ENCODE results near the gene KLHL18. TPM values are rescaled to one million over a fixed set of nuclear protein-coding genes. Genes with fewer than 3 reads are reported as not detected.

Gene KLHL18
- total and polyA plus RNA-seq, 12 donors: 10.6 to 62.1 (median 28.3) TPM

DNA sequence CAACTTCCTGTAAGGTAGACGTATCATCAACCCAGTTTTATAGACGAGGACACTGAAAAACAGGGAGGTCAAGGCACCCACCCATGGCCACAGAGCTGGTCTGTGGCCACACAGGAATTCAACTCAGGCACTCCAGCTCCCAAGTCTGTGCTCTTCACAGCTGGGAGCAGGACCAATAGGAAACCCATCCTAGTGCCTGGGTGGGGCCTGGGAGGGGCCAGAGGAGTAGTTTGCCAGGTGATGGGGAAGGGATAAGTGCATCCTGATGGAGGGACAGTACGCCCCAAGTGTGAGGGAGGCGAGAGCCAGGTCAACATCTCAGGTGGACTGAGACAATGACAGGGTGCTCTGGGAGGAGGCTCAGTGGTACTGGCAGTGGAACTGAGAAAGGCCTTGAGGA, 22.1 kb upstream of the KLHL18 start:
- intact Hi-C loops (cut with DNase I): loop anchor here in 1 of 2 donors (10.0 kb wide), 1 partner anchor 64 kb away; no protein-coding TSS in a partner anchor
- no peak for DNase-seq

DNA sequence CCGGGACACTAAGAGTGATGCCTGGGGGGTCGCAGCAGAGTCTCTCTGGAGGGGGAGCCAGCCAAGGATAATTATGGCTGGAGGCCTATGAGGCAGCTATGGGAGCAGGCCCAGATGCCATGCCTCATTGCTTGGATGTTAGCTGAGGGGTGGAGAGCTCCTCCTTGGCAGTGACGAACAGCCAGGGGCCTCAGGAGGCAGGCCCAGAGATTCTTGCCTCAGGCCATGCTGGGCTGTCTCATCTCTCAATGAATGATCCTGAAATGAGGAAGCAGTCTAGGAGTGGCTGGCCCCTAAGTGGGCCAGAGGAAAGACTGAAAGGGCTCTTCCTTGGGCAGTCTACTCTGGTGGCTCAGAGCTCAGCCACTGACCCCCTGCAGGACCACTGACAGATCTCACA, 21.4 kb upstream of the KLHL18 start:
- Histone ChIP-seq H3K4me1 (replicated peaks in 1 of 2) (no peaks in the 10 kb centered on the region), H3K4me3 (no peak overlapping the region), H3K27me3 (no peaks in the 10 kb centered on the region), H3K27ac (no peak overlapping the region), H3K36me3 (replicated peaks in 1 of 2) (no peaks in the 10 kb centered on the region), H3K9me3 (replicated peaks in 1 of 3) (no peaks in the 10 kb centered on the region)
- no peak for DNase-seq
- WGBS, 4 donors: 86 to 93% (median 87%) methylated on average over 2 to 3 of the region's 3 CpGs
- intact Hi-C loops (cut with DNase I): loop anchor here in 1 of 2 donors (10.0 kb wide), 1 partner anchor 64 kb away; no protein-coding TSS in a partner anchor
- TF ChIP-seq POLR2A (IDR thresholded peaks at IDR 0.05): no peak
- TF ChIP-seq, protein P1, sequence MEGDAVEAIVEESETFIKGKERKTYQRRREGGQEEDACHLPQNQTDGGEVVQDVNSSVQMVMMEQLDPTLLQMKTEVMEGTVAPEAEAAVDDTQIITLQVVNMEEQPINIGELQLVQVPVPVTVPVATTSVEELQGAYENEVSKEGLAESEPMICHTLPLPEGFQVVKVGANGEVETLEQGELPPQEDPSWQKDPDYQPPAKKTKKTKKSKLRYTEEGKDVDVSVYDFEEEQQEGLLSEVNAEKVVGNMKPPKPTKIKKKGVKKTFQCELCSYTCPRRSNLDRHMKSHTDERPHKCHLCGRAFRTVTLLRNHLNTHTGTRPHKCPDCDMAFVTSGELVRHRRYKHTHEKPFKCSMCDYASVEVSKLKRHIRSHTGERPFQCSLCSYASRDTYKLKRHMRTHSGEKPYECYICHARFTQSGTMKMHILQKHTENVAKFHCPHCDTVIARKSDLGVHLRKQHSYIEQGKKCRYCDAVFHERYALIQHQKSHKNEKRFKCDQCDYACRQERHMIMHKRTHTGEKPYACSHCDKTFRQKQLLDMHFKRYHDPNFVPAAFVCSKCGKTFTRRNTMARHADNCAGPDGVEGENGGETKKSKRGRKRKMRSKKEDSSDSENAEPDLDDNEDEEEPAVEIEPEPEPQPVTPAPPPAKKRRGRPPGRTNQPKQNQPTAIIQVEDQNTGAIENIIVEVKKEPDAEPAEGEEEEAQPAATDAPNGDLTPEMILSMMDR (IDR thresholded peaks at IDR 0.05): no peak

More for the DNA sequence above, 22.1 kb upstream of the KLHL18 start:
- Histone ChIP-seq H3K9me3 (replicated peaks in 1 of 3) (no peaks in the 10 kb centered on the region), H3K36me3 (replicated peaks in 1 of 2) (no peaks in the 10 kb centered on the region), H3K27me3 (no peaks in the 10 kb centered on the region), H3K27ac (no peak overlapping the region), H3K4me3 (no peak overlapping the region), H3K4me1 (replicated peaks in 1 of 2) (no peaks in the 10 kb centered on the region)
- WGBS, 4 donors: 75 to 94% (median 85%) methylated on average over 4 of the region's 4 CpGs
- TF ChIP-seq, protein P1 (IDR thresholded peaks at IDR 0.05): no peak
- TF ChIP-seq POLR2A (IDR thresholded peaks at IDR 0.05): no peak

DNA sequence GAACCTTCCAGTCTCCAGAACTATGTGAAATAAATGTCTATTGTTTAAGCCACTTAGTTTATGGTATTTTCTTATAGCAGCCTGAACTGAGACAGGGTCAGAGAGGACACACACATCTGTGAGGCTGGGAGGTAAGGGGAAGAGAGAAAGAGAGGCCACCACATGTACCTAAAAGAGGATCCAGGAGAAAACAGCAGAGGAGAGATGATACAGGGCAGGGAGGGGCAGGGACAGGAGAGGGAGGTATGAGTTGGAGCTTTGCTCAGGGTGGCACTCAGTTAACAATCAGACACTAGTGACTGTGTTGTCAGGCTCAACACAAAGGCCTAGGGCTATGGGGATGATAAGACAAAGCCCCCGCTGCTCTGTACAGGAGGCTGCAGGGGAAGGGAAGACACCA, 17.7 kb upstream of the KLHL18 start:
- TF ChIP-seq POLR2A (IDR thresholded peaks at IDR 0.05): no peak
- TF ChIP-seq, protein P1 (IDR thresholded peaks at IDR 0.05): no peak
- 100% methylated on average over 1 of the region's 1 CpG for WGBS, 4 donors
- Histone ChIP-seq H3K27me3 (no peaks in the 10 kb centered on the region), H3K36me3 (replicated peaks in 1 of 2) (no peaks in the 10 kb centered on the region), H3K9me3 (replicated peaks in 1 of 3) (no peaks in the 10 kb centered on the region), H3K27ac (no peak overlapping the region), H3K4me1 (replicated peaks in 1 of 2) (peaks cover 0 to 6% of the 10 kb centered on the region in 2 donors), H3K4me3 (no peak overlapping the region)
- DNase-seq: no peak
- intact Hi-C loops (cut with DNase I): loop anchor here in 1 of 2 donors (10.0 kb wide), 1 partner anchor 60 kb away; no protein-coding TSS in a partner anchor

DNA sequence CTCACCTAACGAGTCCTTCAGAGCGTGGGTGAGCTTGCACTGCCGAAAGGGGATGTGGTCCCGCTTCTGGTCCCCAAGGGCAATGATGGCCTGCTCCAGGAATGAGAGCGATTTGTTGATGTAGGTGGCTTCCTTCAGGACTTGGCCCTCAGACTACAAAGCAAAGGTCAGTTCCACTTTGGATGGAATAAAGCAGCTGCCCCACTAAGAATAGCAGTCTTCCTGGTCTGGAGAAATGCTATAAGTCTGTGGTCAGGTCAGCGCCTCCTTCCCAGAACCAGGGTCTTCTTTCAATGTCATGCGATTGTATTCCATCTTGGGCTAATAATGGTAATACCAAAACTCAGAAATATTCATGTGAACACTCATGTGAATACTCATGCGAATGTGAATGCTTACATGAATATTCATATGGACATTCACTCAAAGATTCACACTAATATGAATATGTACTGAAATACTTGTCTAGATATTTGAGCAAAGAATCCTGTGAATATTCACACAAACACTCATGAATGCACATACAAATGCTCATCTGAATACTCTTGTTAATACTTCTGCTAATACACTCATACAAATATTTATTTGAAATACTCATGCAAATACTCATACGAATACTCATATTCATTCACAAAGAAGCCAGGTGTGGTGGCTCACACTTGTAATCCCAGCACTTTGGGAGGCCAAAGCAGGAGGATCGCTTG, 16.9 kb upstream of the KLHL18 start:
- Histone ChIP-seq H3K36me3 (replicated peaks in 1 of 2) (no peaks in the 10 kb centered on the region), H3K4me1 (replicated peaks in 1 of 2) (peaks cover 0 to 6% of the 10 kb centered on the region in 2 donors), H3K9me3 (replicated peaks in 1 of 3) (no peaks in the 10 kb centered on the region), H3K4me3 (no peak overlapping the region), H3K27me3 (no peaks in the 10 kb centered on the region), H3K27ac (no peak overlapping the region)
- TF ChIP-seq POLR2A (IDR thresholded peaks at IDR 0.05): no peak
- TF ChIP-seq, protein P1 (IDR thresholded peaks at IDR 0.05): no peak
- WGBS, 4 donors: 93 to 96% (median 95%) methylated on average over 10 of the region's 10 CpGs
- DNase-seq: no peak
- intact Hi-C loops (cut with DNase I): loop anchor here in 1 of 2 donors (10.0 kb wide), 1 partner anchor 59 kb away; no protein-coding TSS in a partner anchor

Data from adrenal gland (tissue), 12 donors.